AG09309 (cell line): ENCODE results near the gene MLH1.

ENCODE experiments used
- DNase-seq: peaks from one replicate; pipeline ENCODE4 v3.0.0-alpha.2; 2010; ENCODE audit warnings: low read depth
- H3K4me3 ChIP-seq: 2 replicates; pipeline ENCODE4 v1.5.1; 2011; ENCODE audit warnings: mild to moderate bottlenecking, low read depth, low read length, moderate library complexity; ENCODE audit not compliant: control insufficient read depth
- CTCF ChIP-seq: IDR thresholded peaks from 2 replicates; pipeline ENCODE4 v1.5.1; 2011; ENCODE audit warnings: mild to moderate bottlenecking, low read depth, low read length, inconsistent platforms; ENCODE audit not compliant: insufficient read depth, control insufficient read depth; ENCODE audit errors: missing control alignments

Gene MLH1

DNA sequence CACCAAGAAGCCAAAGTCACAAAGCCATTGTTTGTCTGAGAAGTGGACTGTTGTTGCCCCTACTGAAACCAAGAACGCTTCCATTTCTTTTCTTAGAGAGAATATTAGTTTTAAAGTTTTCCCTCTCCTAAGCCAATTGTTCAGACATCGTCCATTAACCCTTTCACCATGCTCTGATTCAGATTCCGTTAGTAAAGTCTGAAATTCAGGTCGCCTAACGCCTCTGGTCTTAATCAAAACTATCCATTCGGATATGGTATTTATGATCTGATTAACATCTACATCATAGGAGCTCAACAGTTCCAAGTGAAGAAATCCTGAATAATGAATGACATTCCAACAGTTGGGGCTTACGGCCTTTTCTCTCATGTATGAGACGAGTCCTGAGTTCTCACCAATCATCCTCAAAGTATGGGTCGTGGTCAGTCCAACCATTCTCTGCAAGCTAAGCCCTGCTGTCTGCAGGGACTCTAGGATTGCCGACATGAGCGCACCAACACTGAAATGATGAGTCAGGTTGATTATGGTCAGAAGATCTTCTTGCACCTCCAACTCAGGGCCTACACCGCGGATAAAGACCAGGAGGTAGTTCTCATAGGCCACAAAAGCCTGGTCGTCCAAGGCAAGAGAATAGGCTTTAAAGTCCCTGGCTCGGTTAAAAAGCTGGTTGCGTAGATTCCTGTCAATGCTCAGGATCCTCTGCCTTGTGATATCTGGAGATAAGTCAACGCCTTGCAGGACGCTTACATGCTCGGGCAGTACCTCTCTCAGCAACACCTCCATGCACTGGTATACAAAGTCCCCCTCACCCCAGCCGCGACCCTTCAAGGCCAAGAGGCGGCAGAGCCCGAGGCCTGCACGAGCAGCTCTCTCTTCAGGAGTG lies 1.2 kb upstream of the MLH1 start:
- no peak for TF ChIP-seq CTCF
- H3K4me3 ChIP-seq = peak overlapping the region; percentile 75
- DNase-seq = peak; percentile 35

DNA sequence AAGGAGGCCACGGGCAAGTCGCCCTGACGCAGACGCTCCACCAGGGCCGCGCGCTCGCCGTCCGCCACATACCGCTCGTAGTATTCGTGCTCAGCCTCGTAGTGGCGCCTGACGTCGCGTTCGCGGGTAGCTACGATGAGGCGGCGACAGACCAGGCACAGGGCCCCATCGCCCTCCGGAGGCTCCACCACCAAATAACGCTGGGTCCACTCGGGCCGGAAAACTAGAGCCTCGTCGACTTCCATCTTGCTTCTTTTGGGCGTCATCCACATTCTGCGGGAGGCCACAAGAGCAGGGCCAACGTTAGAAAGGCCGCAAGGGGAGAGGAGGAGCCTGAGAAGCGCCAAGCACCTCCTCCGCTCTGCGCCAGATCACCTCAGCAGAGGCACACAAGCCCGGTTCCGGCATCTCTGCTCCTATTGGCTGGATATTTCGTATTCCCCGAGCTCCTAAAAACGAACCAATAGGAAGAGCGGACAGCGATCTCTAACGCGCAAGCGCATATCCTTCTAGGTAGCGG lies 452 bp upstream of the MLH1 start, which contains the start of gene EPM2AIP1:
Gene EPM2AIP1, minus strand, starts transcription at position 326 of the 520 bp plus-strand sequence. Its CDS starts 54 bp downstream, at position 272.
- peak; percentile 5 for TF ChIP-seq CTCF
- no peak for DNase-seq
- H3K4me3 ChIP-seq = peak within 1 kb of the TSS; percentile 75

DNA sequence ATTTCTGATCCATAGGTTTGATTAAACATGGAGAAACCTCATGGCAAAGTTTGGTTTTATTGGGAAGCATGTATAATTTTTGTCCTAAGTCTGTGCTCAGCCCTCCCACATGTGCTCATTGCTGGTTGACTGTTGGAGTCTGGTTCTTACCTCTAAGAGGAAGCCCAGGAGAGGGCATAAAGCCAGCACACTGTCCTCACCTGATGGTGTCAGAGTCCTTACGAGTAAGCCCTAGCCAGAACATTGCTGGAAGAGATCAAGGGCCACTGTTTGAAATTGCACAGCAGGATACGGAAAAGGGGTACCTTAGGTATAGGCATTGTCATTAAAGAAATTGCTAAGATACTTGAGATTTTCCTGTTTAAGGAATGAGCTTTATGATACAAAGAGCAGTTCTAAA lies 21.3 kb downstream of the MLH1 start:
- TF ChIP-seq CTCF = no peak
- no peak overlapping the region for H3K4me3 ChIP-seq
- DNase-seq = no peak

- DNase-seq = no peak
- no peak overlapping the region for H3K4me3 ChIP-seq
- no peak for TF ChIP-seq CTCF
Observed at GRCh38 chr3:37015642-37016041, 22.3 kb downstream of the MLH1 start.

DNA sequence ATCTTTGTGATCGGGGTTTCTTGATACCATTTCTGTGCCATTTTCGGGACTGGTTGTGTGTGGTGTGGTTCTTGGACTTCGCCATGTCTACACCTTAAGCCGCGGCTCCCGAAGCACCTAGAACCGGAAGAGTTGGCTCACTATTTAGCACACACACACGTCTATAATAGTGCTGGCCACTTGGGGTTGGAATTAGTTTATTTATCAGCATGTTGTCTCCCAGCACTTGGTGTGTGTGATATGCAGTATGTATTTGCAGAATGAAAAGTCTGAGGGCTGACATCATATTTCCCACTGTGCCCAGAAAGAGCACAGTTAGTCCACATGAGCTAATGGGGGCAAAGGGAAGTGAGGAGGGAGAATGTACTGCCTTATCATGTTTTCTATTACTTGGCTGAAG lies 23.6 kb downstream of the MLH1 start:
- H3K4me3 ChIP-seq = no peak overlapping the region
- TF ChIP-seq CTCF = no peak
- DNase-seq = no peak

GRCh38 chr3:37017683-37018082 lies 24.4 kb downstream of the MLH1 start:
- TF ChIP-seq CTCF = no peak
- no peak overlapping the region for H3K4me3 ChIP-seq
- no peak for DNase-seq
